ELF-1 (cell line): ENCODE measurements around the gene EFHD1.
"Not testable (repeated sequence)": the region's sequence is repeated elsewhere in the genome, so short reads cannot be mapped to it uniquely, and the experiment has no call there.

Experiments
- DNase-seq: peaks from one replicate; pipeline ENCODE4 v3.0.0-alpha.2; 2016; ENCODE audit warnings: low read depth, low spot score

Gene EFHD1

DNA sequence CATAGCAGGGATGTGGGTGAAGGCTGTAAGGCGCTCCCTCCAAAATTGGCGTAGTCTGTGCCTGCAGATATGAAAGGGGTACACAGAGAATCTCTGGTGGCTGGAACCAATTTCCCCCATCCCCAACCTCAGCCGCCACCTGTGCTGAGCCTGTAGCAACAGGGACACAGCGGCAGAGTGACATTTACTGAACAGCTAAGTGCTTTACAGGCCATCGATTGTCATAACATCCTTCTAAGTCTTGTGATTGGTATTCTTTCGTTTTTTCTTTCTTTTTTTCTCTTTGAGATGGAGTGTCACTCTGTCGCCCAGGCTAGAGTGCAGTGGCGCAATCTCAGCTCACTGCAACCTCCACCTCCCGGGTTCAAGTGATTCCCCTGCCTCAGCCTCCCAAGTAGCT lies 12.2 kb upstream of the EFHD1 start:
- no peak for DNase-seq

DNA sequence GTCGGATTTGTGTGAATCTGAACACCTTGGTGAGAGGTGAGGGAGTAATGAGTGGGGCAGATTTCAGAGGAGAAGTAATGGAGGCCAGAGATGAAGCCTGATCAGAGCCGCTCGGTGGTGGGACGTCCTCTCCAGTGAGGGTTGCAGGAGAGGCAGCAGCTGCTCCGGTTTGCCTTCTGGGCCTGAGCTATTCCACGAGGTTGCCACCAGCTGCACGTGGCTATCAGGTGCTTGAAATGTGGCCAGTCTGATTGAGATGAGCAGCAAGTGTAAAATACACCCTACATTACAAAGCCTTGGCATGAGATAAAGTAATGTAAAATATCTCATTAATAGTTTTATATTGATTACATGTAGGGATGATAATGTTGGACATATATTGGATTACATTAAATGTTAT lies 10.8 kb upstream of the EFHD1 start:
- DNase-seq = no peak

DNA sequence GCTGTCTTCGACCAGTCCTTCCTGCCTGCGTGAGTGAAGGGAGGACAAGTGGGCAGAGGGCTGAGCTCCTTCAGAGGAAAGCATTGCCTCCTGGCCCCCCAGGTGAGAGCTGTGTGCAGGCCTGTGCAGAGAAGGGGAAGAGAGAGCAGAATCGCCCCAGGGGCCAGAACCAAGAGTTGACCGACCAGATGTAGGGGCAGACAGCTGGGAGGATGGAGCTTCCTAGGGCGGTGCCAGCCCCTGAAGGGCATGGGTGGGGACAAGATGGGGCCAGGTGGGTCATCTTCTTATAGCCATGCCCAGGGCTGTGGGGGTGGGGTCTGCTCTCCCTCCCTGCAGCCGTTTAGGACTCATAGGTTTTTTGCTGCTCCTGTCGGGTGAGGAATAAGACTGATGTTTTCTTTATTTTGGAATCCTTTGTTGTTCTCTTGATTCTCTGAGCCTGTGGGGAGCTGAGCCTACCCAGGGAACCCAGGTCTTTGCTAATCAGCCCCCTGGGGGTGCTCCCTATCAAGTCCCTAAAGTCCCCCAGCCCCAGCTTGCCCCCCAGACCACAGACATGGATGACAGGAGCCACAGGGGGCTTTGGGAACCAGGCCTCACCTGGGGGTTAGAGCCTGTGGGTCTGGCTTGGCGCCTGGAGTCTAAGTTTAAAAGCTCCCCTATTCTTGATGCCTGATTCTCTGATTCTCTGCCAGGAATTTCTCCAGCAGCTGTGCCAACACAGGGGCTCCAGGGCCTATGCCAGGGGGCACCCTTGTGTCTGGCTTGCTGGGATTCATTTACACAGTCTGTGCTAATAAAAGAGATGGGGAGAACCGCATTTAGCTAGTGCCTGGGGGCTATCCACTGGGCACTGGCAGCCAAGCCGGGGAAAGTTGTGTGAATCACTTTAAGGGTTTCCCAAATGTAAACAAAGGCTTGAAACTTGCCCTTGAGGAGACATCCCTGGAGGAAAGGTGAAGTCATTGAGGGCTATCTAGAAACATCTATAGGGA lies 9.3 kb upstream of the EFHD1 start:
- DNase-seq = peak; percentile 69

DNA sequence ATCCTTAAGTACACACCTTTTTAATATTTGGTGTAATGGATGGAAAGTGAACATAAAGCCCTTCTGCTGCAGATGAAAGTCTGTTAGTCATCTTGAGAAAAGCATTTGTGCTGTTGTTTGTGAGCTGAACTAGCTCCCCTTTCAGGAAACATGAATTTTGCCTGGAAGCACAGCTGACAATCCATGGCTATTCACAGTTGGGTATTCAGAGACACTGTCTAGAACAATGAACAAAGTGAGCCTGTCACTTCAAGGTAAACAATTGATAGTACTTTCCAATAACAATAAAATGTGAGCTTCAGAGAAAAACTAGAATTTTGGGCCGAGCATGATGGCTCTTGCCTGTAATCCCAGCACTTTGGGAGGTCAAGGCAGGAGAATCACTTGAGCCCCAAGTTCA lies 6.8 kb upstream of the EFHD1 start:
- no peak for DNase-seq

DNA sequence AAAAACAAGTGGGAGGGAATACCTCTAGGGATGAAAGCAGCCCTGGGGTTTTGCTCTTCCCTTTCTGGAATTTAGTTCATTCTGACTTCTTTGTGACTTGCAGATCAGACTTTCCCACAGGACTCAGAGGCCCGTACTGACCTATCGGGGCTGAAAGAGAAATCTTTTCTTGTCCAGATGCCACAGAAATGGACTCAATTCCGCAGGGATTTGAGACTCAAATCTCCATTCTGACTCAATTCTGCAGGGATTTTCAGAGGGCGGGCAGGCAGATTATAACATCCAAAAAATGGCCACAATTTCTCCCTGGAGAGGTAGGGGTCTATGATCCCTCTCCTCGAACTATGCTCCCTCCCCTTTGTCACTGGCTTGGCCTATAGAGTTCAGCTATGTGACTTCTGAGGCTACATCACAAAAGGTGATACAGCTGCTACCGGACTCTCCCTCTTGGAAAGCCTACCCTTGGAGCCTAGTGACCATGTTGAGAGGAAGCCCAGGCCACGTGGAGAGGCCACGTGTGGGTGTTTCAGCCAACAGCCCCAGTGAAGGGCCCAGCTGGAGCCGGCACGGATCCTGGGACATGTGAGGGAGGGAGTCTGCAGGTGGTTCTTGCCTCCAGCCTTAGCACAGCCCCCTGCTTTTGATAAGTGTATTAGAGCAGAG lies 4.8 kb upstream of the EFHD1 start:
- peak; percentile 31 for DNase-seq

DNA sequence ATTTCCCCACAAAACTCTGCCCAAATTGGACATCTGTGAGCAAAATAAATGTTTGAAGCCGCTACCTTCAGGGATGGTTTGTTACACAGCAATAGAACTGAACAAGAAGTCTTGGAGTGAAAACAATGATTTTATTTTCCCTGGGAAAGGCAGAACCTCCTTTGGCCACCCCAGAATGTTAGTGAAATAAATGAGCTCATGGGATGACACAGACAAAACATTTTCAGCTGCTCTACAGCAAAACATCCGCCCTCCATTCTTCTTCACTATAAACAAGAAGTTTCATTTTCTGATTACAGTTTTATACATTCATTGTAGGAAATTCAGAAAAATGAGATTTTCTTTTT lies 4.3 kb upstream of the EFHD1 start:
- no peak for DNase-seq

DNA sequence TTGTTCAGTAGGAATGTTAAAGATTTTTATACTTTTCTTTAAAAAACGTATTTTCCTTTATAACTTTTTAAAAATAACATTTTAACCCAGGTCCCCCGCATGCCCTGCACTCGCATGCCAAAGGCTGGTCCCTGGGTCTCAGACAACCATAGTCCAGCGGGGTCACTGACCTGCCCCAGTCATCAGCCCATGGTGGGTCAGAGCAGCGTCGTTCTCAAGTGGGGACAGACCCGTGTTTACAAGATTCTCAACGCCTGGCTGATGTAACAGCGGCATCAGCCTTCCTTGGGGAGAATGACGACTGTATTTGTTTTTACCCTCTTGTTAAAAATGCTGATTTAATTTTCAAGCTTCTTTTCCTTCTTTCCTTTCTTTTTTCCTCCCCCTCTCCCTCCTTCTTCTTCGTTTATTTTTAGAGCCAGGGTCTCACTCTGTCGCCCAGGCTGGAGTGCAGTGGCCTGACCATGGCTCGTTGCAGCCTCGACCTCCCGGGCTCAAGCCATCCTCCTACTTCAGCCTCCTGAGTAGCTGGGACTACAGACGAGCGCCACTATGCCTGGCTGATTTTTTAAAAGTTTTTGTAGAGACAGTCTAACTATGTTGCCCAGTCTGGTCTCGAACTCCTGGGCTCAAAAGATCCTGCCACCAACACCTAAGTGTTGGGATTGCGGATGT lies 1.0 kb upstream of the EFHD1 start:
- DNase-seq = no peak

DNA sequence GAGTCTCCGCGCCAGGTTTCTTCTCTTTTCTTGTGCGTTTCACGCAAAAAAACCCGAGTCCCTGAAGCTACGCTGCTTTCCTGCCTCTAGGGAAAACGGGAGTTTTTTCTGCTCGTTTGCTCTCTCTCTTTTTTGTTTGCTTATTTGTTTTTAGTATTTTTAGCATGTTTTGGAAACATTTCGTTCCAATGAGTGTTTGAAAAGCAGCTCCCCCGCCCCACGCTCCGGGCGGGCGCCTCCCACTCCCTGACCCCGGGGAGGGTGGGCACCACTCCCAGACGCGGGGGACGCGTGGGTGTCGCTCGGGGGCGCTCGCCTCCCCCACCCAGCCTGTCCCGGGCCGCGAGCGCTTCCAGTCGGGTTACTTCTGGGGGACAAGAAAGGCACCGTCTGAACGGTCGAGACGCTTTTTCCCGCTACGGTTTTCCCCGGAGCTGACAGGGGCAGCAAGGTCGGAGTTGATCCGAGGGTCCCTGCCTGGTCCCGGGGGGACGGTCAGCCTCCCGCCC lies 446 bp upstream of the EFHD1 start:
- DNase-seq = peak; percentile 42

DNA sequence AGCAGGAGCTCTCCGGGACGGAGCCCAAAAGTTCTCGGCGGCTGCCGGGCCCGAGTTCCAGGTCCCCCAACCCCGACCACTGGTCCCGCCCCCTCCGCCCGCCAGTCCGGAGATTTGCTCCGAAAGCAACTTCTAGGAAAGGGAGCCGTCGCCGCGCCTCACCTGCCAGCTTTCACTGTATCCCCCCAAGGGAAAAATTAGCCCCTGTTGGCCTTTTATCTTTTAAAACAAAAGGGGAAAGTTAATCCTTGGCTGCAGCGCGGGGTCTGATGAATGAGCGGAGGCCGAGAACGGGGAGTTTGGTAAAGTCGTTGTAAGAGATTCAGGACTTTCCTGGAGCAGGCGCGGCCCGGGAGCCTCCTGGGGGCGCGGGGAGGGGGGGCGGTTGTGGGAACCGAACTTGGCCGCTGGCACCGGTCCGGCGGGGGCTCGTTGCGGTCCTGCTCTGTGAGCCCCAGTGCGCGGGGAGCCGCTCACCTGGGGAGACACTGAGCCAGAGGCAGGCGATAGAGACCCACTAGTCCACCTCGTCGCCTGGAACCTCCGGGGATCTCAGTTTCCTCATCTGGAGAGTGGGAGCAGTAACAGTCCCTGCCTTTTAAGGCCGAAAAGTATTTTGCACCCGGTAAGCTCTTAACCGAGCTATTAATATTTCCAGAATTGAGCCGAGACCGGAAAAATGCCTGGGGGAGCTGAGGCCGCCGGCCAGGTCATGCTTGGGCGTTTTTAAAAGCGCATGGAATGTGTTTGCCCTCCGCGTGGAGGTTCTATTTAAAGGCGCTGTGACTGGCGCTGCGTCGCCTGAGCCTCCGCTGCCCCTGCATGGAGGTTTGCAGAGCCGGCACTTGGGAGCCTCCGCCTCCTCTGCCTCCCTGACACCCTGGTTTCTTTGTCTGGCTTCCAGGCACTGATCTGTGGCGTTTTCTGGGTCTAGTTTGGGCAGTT lies 1.1 kb downstream of the EFHD1 start:
- DNase-seq = peak; percentile 73

DNA sequence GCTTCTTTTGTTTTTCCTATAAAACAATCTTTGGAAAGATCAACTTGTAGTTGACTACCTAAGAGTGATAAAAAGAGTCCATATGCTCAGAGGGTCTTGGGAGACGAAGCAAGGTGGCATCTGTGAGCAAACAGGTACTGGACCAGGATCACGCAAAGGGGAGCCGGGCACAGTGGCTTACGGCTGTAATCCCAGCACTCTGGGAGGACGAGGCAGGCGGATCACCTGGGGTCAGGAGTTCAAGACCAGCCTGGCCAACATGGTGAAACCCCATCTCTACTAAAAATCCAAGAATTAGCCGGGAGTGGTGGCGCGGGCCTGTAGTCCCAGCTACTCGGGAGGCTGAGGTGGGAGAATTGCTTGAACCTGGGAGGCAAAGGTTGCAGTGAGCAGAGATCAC lies 2.0 kb downstream of the EFHD1 start:
- not testable (repeated sequence) for DNase-seq

DNA sequence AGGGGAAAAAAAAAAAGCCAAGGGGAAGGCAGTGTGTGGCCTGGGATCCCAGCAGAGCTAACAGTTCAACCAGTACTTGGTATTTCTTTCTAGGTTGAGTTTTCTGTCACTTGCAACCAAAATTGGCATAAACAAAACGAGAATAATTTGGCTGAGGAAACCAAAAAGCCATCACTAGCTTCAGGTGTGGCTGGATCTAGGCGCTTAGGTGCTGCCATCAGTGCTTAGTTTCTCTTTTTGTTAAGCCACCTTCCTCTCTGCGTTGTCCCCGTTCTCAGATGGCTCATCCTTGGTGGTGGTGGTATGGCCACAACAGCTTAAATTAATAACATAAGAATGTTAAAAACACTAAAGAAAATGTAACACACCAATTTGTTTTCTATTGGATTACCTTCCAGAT lies 2.4 kb downstream of the EFHD1 start:
- DNase-seq = no peak

DNA sequence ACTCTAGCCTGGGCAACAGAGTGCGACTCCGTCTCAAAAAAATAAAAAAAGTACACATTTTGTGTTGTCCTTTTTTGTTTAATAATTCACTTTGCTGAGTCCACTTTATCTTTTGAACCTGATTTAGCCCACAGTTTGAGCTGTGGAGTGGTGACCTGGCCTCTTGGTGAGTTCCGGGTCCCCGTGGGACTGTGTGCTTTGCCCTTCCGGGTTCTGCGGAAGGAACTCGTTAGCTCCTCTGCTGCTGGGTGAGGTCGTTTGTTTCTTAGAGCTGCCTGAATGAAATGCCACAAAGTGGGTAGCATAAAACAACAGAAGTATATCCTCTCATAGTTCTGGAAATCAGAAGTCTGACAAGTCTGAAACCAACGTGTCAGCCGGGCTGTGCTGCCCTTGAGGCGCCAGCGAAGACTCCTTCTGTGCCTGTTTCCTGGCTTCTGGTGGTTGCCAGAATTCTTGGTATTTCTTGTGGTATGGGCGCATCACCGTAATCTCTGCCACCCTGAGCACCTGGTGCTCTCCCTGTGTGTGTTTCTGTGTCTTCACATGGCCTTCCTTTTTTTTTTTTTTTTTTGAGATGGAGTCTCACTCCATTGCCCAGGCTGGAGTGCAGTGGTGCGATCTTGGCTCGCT lies 3.5 kb downstream of the EFHD1 start:
- DNase-seq = no peak

DNA sequence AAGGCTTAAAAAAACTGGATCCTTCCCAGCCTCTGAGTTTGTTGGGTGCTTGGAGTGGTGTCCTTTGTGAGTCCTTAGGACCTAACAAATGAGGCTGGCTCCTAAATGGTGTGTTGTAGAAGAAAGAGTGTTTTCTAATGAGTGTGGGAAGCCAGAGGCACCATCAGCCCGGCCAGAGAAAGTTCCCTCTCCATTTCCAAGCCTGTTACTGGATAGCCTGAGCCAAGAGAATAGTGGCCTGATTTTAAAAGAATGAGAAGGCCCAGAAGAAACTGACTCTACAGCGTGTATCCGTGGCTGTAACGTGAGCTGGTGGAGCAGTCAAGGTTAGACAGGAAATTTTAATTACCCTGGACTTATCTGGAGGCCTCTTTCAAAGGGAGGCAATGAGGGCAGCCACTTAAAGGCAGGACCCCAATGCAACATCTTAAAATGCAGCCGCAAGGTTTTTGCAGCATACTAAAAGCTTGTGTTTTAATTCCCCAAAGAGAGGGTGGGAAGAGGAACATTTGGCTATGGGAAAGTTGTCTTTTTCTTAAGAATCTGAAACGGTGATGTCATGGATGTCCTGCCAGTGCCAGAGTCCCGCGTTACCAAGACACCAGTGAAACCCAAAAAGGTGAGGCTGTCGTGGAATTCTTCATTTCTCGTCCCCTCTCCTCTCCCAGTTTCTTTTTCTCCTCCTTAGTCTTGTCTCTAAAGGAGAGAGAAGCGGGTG lies 4.6 kb downstream of the EFHD1 start:
- DNase-seq = no peak

DNA sequence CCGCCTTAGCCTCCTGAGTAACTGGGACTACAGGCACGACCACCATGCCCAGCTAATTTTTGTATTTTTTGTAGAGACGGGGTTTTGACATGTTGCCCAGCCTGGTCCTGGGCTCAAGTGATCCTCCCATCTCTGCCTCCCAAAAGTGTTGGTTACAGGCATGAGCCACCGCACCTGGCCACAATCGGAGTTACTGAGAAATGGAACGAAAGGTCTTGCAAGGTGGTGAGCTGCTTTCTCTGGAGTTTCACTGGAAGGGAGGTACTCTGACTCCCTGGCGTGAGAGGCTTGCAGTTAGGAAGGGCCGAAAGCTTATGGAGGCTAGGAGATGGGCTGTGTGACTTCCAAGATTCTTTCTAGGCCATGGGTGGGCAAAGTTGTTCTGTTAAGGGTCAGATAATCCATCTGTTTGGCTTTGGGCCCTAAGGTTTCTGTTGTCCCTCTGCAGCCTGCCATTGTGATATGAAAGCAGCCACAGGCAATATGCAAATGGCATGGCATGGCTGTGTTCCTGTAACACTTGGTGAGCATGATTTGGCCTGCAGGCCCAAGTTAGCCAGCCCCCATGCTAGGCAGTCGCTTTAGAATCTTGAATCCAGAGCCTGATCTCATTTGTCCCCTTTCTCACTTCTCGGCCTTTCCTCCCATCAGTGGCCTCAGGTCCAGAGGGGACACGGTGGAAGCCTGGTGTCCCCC lies 7.9 kb downstream of the EFHD1 start:
- peak; percentile 65 for DNase-seq

DNA sequence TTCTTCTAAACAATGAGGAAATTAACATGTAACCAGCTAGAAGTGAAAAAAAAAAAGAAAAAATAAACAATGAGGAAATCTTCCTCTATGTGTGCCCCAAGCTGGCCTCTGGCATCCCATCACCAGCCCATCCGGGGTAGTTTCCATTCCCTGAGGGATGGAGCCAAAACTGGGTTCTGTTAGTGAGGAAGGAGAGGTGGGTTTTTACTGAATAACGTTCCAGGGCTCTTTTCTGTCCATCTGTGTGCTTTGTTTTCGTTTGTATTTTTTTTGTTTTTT lies 9.7 kb downstream of the EFHD1 start:
- DNase-seq = no peak

DNA sequence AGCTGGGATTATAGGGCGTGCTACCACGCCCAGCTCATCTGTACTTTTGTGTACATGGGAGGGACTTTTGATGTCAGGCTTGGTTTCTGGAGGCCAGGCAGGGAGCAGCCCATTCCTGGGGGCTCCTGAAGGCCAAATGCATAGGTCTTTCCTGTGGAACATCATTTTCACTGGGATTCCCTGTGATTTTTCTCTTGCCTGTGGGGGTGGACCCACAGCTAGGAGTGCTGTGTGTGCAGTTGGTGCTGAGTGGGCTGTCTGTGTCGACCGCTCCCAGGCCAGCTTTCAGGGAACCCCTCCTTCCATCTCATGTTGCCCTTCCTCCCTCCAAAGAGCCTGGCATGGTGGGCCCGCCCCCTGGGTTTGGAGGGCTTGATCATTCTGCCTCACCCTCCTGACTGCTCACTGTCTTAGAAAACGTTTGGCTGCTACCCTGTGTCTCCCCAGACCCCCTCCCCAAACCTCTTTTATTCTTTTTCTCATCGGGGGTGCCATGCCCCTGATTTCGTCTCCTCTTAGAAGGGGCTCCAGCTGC lies 10.5 kb downstream of the EFHD1 start:
- DNase-seq = no peak

DNA sequence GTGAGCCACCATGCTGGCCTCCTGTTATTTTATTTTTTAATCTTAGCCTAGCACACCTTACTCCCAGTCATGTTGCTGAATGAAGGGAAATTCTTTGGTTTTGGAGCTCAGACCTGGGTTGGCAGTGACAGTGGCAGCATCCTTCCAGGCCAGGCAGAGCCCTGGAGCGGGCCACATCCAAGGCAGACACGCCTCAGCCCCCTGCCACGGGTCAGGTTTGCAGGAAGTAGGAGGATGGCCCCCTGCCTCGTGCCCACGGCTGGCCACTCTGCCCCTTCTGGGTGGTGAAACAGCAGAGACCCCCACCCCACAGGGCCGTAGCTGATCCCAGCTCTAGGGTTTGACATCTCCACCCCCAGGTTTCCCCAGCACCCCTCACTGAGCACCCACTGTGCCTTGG lies 11.7 kb downstream of the EFHD1 start:
- no peak for DNase-seq

DNA sequence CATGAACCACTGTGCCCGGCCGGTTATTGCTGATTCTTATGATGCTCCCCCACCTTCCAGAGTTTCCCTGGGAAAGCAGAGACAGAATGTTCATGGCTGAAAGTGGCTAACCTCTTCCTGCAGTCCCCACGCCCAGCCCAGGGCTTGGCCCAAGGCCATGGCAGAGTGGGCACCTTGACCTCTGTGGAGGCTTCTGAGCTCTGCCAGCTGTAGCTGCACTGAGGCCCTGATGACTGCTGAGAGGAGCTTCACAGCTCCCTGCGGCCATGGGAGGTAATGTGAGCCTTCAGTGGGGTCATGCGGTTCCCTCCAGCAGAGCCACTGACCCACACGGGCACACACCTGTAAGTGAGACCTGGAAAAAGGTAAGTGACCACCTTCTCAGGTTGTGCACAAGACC lies 13.3 kb downstream of the EFHD1 start:
- DNase-seq = no peak

DNA sequence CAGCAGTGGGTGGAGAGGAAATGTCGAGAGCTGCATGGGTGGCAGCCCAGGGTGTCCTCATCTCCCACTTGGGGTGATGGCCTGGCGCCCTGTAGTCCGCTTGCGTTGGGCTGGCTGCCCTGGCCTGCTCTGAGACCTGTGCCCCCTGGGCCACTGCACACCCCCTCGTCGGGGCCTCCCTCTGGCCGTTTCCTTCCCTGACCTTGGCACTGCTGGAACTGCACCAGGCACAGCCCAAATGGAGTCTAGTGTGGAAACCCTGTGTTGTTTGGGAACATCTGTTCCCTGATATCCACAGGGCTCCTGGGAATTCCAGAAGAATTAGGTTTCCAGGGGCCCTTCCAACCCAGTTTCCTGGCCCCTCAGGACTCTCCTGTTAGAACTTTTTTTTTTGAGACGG lies 13.9 kb downstream of the EFHD1 start:
- DNase-seq = no peak
